Measurements from ENCODE around the gene MRPL41. TPM values are rescaled to one million over a fixed set of nuclear protein-coding genes. Genes with fewer than 3 reads are reported as not detected.

MRPL41 gene
- total and polyA plus RNA-seq, 2 of the 13 experiments (the other 11 are each of a cell fraction or from before 2014, with no cell fraction given) = 20.9 to 54.0 TPM

- TF ChIP-seq, protein P1, sequence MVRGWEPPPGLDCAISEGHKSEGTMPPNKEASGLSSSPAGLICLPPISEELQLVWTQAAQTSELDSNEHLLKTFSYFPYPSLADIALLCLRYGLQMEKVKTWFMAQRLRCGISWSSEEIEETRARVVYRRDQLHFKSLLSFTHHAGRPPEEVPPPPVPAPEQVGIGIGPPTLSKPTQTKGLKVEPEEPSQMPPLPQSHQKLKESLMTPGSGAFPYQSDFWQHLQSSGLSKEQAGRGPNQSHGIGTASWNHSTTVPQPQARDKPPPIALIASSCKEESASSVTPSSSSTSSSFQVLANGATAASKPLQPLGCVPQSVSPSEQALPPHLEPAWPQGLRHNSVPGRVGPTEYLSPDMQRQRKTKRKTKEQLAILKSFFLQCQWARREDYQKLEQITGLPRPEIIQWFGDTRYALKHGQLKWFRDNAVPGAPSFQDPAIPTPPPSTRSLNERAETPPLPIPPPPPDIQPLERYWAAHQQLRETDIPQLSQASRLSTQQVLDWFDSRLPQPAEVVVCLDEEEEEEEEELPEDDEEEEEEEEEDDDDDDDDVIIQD (CRISPR knock-in tag; IDR thresholded peaks at IDR 0.05; ENCODE audit: low read depth) = no peak
- TF ChIP-seq KLF12 (CRISPR knock-in tag; IDR thresholded peaks at IDR 0.05; ENCODE audit: borderline replicate concordance) = peak; percentile 3; the same call in 1 of the 2 replicates
- TF ChIP-seq TP53 (CRISPR knock-in tag; conservative IDR thresholded peaks at IDR 0.05) = no peak
- TF ChIP-seq MAX (IDR thresholded peaks at IDR 0.05) = 0 out of 2 replicates have a peak, but pooled peaks have one; percentile 2
- TF ChIP-seq, protein P2, sequence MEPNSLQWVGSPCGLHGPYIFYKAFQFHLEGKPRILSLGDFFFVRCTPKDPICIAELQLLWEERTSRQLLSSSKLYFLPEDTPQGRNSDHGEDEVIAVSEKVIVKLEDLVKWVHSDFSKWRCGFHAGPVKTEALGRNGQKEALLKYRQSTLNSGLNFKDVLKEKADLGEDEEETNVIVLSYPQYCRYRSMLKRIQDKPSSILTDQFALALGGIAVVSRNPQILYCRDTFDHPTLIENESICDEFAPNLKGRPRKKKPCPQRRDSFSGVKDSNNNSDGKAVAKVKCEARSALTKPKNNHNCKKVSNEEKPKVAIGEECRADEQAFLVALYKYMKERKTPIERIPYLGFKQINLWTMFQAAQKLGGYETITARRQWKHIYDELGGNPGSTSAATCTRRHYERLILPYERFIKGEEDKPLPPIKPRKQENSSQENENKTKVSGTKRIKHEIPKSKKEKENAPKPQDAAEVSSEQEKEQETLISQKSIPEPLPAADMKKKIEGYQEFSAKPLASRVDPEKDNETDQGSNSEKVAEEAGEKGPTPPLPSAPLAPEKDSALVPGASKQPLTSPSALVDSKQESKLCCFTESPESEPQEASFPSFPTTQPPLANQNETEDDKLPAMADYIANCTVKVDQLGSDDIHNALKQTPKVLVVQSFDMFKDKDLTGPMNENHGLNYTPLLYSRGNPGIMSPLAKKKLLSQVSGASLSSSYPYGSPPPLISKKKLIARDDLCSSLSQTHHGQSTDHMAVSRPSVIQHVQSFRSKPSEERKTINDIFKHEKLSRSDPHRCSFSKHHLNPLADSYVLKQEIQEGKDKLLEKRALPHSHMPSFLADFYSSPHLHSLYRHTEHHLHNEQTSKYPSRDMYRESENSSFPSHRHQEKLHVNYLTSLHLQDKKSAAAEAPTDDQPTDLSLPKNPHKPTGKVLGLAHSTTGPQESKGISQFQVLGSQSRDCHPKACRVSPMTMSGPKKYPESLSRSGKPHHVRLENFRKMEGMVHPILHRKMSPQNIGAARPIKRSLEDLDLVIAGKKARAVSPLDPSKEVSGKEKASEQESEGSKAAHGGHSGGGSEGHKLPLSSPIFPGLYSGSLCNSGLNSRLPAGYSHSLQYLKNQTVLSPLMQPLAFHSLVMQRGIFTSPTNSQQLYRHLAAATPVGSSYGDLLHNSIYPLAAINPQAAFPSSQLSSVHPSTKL (CRISPR knock-in tag; IDR thresholded peaks at IDR 0.05) = no peak
- no peak for TF ChIP-seq ZNF781 (CRISPR knock-in tag; IDR thresholded peaks at IDR 0.05; ENCODE audit: borderline replicate concordance, not compliant biosample characterization)
- TF ChIP-seq, protein P3, sequence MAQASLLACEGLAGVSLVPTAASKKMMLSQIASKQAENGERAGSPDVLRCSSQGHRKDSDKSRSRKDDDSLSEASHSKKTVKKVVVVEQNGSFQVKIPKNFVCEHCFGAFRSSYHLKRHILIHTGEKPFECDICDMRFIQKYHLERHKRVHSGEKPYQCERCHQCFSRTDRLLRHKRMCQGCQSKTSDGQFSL (CRISPR knock-in tag; IDR thresholded peaks at IDR 0.05) = no peak
- TF ChIP-seq ZNF619 (CRISPR knock-in tag; IDR thresholded peaks at IDR 0.05) = 0 out of 2 replicates have a peak, but pooled peaks have one; percentile 29
- no peak for TF ChIP-seq ZNF282 (IDR thresholded peaks at IDR 0.05; ENCODE audit: partially characterized antibody)
- TF ChIP-seq, protein P4, sequence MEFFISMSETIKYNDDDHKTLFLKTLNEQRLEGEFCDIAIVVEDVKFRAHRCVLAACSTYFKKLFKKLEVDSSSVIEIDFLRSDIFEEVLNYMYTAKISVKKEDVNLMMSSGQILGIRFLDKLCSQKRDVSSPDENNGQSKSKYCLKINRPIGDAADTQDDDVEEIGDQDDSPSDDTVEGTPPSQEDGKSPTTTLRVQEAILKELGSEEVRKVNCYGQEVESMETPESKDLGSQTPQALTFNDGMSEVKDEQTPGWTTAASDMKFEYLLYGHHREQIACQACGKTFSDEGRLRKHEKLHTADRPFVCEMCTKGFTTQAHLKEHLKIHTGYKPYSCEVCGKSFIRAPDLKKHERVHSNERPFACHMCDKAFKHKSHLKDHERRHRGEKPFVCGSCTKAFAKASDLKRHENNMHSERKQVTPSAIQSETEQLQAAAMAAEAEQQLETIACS (CRISPR knock-in tag; IDR thresholded peaks at IDR 0.05) = no peak
- TF ChIP-seq, protein P5, sequence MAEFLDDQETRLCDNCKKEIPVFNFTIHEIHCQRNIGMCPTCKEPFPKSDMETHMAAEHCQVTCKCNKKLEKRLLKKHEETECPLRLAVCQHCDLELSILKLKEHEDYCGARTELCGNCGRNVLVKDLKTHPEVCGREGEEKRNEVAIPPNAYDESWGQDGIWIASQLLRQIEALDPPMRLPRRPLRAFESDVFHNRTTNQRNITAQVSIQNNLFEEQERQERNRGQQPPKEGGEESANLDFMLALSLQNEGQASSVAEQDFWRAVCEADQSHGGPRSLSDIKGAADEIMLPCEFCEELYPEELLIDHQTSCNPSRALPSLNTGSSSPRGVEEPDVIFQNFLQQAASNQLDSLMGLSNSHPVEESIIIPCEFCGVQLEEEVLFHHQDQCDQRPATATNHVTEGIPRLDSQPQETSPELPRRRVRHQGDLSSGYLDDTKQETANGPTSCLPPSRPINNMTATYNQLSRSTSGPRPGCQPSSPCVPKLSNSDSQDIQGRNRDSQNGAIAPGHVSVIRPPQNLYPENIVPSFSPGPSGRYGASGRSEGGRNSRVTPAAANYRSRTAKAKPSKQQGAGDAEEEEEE (CRISPR knock-in tag; IDR thresholded peaks at IDR 0.05; ENCODE audit: borderline replicate concordance) = no peak
- no peak for TF ChIP-seq TERF1 (CRISPR knock-in tag; IDR thresholded peaks at IDR 0.05)
- TF ChIP-seq MNT (IDR thresholded peaks at IDR 0.05) = no peak
- peak; percentile 45; the same call in 1 of the 2 replicates for TF ChIP-seq SALL1 (CRISPR knock-in tag; IDR thresholded peaks at IDR 0.05)
- no peak for TF ChIP-seq CCAR2 (optimal IDR thresholded peaks at IDR 0.05; ENCODE audit: low read depth, low read length)
- no peak for TF ChIP-seq ZNF101 (CRISPR knock-in tag; IDR thresholded peaks at IDR 0.05; ENCODE audit: borderline replicate concordance, low read depth)
Observed at GRCh38 chr9:137552022-137552768, 516 bp downstream of the MRPL41 start (continued).

All from HepG2 (cell line).